ENCODE data around the gene FBXO38.

- TF ChIP-seq EZH2 (IDR thresholded peaks at IDR 0.05; ENCODE audit: borderline replicate concordance, low read length) (no peak), CTCF (IDR thresholded peaks at IDR 0.05; ENCODE audit: low read length) (no peak)
These were observed 42.8 kb downstream of the FBXO38 start for GRCh38 chr5:148426514-148426913.
